Parathyroid adenoma (tissue), 2 donors: ENCODE data around the gene ITSN2.

Experiments
- H2AFZ ChIP-seq: fragments of 300-600 bp; sonication (generic); one replicate; pipeline ENCODE4 v1.7.0; 2017; ENCODE audit warnings: antibody characterized with exemption, mild to moderate bottlenecking
- H3K27ac ChIP-seq: fragments of 300-600 bp; sonication (generic); one replicate; pipeline ENCODE4 v1.7.0; 2017
- H3K27me3 ChIP-seq: fragments of 300-600 bp; sonication (generic); one replicate; pipeline ENCODE4 v1.7.0; 2017; ENCODE audit warnings: low read length; ENCODE audit not compliant: control insufficient read depth, insufficient read depth
- H3K36me3 ChIP-seq: fragments of 300-600 bp; sonication (generic); one replicate; pipeline ENCODE4 v1.7.0; 2017; ENCODE audit warnings: low read length; ENCODE audit not compliant: control insufficient read depth, insufficient read depth
- H3K4me1 ChIP-seq: fragments of 300-600 bp; sonication (generic); one replicate; pipeline ENCODE4 v1.7.0; 2017; ENCODE audit warnings: control low read depth
- H3K4me2 ChIP-seq: fragments of 300-600 bp; sonication (generic); one replicate; pipeline ENCODE4 v1.7.0; 2017; ENCODE audit warnings: low read length
- H3K4me3 ChIP-seq: fragments of 300-600 bp; sonication (generic); one replicate; pipeline ENCODE4 v1.7.0; 2017; ENCODE audit warnings: low read depth, low read length
- H3K79me2 ChIP-seq: fragments of 300-600 bp; sonication (generic); one replicate; pipeline ENCODE4 v1.7.0; 2017; ENCODE audit warnings: control low read depth
- H3K9ac ChIP-seq: fragments of 300-600 bp; sonication (generic); one replicate; pipeline ENCODE4 v1.7.0; 2017; ENCODE audit warnings: mild to moderate bottlenecking
- H3K9me3 ChIP-seq: fragments of 300-600 bp; sonication (generic); one replicate; pipeline ENCODE4 v1.7.0; 2017; ENCODE audit warnings: low read length; ENCODE audit not compliant: control insufficient read depth
- TF ChIP-seq, protein P1 (sequence below): fragments of 300-600 bp; sonication (generic); IDR thresholded peaks from one replicate; pipeline ENCODE4 v1.7.0; 2017; ENCODE audit warnings: antibody characterized with exemption, mild to moderate bottlenecking
- donor health status: primary hyperparathyroidism.

The ITSN2 gene

DNA sequence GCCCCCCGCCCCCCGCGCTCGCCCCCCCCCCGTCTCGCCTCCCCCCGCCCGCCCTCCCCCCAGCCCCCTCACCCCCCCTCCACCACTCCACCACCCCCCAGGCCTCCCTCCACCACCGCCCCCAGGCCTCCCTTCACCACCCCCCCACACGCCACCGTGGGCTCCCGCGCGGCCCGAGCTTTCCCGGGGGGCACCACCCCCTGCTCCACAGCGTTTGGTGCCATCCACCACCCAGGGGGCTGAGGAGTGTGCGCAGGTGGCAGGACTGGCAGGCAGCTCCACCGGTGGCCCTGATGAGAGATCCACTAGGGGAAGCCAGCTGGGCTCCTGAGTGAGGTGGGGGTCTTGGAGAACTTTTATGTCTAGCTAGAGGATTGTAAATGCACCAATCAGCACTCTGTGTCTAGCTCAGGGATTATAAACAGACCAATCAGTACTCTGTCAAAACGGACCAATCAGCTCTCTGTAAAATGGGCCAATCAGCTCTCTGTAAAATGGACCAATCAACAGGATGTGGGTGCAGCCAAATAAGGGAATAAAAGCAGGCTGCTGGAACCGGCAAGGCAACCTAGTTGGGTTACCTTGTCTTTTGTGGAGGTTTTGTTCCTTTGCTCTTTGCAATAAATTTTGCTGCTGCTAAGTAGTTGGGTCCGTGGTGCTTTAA lies 43.0 kb upstream of the ITSN2 start:
- Histone ChIP-seq H3K27me3 (no peaks in the 10 kb centered on the region), H3K79me2 (no peaks in the 10 kb centered on the region), H3K27ac (no peak overlapping the region), H3K9me3 (no peaks in the 10 kb centered on the region), H3K4me3 (no peak overlapping the region), H2AFZ (no peak overlapping the region), H3K4me2 (no peak overlapping the region), H3K9ac (no peak overlapping the region), H3K36me3 (no peaks in the 10 kb centered on the region), H3K4me1 (no peaks in the 10 kb centered on the region)
- TF ChIP-seq, protein P1, sequence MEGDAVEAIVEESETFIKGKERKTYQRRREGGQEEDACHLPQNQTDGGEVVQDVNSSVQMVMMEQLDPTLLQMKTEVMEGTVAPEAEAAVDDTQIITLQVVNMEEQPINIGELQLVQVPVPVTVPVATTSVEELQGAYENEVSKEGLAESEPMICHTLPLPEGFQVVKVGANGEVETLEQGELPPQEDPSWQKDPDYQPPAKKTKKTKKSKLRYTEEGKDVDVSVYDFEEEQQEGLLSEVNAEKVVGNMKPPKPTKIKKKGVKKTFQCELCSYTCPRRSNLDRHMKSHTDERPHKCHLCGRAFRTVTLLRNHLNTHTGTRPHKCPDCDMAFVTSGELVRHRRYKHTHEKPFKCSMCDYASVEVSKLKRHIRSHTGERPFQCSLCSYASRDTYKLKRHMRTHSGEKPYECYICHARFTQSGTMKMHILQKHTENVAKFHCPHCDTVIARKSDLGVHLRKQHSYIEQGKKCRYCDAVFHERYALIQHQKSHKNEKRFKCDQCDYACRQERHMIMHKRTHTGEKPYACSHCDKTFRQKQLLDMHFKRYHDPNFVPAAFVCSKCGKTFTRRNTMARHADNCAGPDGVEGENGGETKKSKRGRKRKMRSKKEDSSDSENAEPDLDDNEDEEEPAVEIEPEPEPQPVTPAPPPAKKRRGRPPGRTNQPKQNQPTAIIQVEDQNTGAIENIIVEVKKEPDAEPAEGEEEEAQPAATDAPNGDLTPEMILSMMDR: no peak

DNA sequence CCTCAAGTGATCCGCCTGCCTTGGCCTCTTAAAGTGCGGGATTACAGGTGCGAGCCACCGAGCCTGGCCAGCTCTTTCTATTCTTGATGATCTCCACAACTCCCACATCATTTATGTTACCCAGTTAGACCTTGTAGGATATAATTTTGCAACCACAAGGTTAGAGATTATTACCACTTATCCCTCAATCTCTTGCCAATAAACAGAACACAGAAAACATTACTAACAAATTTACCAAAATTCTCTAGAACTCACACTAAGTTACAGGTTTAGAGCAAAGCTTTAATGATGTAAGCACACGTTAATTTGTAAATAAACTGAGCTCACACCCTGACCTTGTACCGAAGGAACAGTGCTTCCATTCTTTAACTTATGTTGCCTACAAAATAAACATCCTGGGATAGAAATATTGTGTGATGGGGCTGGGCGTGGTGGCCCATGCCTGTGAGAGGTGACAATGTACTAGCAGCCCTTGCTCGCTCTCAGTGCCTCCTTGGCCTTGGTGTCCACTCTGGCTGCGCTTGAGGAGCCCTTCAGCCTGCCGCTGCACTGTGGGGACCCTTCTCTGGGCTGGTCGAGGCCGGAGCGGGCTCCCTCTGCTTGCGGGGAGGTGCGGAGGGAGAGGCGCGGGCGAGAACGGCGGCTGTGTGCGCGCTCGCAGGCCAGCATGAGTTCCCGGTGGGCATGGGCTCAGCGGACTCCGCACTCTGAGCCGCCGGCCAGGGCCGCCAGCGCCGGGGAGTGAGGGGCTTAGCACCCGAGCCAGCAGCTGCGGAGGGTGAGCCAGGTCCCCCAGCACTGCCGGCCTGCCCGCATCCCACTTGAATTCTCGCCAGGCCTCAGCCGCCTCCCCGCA lies 42.1 kb upstream of the ITSN2 start:
- no peaks in the 10 kb centered on the region for H3K4me1 ChIP-seq
- H3K4me2 ChIP-seq: no peak overlapping the region
- H2AFZ ChIP-seq: peak overlapping the region; percentile 41
- H3K36me3 ChIP-seq: no peaks in the 10 kb centered on the region
- TF ChIP-seq, protein P1: no peak
- no peaks in the 10 kb centered on the region for H3K9me3 ChIP-seq
- H3K4me3 ChIP-seq: no peak overlapping the region
- no peak overlapping the region for H3K9ac ChIP-seq
- H3K79me2 ChIP-seq: no peaks in the 10 kb centered on the region
- H3K27me3 ChIP-seq: no peaks in the 10 kb centered on the region
- H3K27ac ChIP-seq: no peak overlapping the region

DNA sequence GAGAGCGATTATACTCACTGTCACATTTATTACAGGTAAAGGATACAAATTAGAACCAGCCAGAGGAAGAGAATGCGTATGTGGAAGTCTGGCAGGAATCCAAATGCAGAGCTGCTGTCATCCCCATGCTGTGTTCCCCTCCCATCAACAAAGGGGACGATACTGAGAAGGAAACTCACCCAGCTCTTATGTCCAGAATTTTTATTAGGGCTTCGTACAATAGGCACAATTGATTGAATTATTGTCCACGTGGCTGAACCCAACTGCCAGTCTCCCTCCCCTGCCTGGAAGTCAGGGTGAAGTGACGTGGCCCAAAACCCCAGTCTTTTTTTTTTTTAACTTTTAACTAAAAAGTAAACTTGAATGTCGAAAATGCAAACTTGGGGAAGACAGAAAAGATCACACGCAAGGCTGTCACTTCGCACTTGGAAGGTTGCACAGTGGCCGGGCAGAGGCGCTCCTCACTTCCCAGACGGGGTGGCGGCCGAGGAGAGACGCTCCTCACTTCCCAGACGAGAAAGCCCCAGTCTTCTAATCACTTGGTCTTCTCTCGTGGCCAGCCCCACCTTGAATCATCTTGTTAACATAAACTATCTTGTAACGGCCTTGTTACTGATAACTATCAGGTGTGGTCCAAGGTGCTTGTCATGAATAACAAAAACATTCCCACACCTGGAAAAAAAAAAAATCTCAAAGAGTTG lies 40.0 kb upstream of the ITSN2 start:
- Histone ChIP-seq H3K9ac (no peak overlapping the region), H3K27me3 (no peaks in the 10 kb centered on the region), H3K4me3 (no peak overlapping the region), H3K4me2 (no peak overlapping the region), H3K9me3 (no peaks in the 10 kb centered on the region), H3K27ac (no peak overlapping the region), H3K4me1 (no peaks in the 10 kb centered on the region), H3K36me3 (no peaks in the 10 kb centered on the region), H3K79me2 (no peaks in the 10 kb centered on the region), H2AFZ (no peak overlapping the region)
- TF ChIP-seq, protein P1: no peak

DNA sequence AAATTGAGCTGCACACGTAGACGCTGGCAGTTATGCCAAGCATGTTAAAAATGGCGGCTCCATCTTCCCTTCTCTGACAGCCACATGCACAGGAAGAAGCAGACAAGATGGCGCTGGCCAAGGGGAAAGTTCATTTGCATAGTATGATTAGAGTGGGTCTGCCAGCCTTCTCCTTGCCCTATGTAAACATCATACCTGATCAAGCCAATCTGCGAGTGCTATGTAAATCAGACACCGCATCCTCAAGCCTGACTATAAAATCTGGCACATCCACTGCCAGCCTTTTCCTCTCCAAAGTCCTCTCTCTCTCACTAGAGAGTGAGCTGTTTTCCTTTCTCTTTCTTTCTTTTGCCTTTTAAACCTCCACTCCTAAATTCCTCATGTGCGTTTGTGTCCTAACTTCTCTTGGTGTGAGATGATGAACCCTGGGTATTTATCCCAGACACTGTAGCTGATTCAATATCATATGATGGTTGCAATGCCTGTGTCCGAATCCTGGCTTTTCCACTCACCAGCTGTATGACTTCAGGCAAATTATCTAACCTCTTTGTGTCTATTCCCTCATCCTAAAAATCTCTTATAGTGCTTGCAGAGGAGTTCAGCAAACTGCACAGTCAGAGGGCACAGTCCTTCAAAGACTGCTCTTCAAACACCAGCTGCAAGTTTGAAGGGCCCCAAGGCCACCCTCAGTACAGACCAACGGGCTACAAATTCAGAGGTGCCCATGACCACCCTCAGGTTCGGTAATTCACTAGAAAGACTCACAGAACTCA lies 39.3 kb upstream of the ITSN2 start:
- Histone ChIP-seq H3K9me3 (no peaks in the 10 kb centered on the region), H3K4me3 (no peak overlapping the region), H3K27ac (no peak overlapping the region), H2AFZ (peak overlapping the region; percentile 17), H3K79me2 (no peaks in the 10 kb centered on the region), H3K9ac (no peak overlapping the region), H3K4me1 (no peaks in the 10 kb centered on the region), H3K36me3 (no peaks in the 10 kb centered on the region), H3K27me3 (no peaks in the 10 kb centered on the region), H3K4me2 (no peak overlapping the region)
- TF ChIP-seq, protein P1: no peak
